A673 (cell line): ENCODE measurements around the gene HOXD1. TPM values are rescaled to one million over a fixed set of nuclear protein-coding genes. Genes with fewer than 3 reads are reported as not detected.

Source experiments
- BruUV-seq: library from RNA; stranded (reverse); fragments of 400-500 nt; replicated peaks from 2 replicates; lab custom pipeline; 2021; lab: Mats Ljungman, UMichigan
- CTCF ChIA-PET: fragments of 300-600 bp; sonication (Branson Sonifier 250); formaldehyde crosslinking; loops from one replicate; lab custom pipeline; 2022; ENCODE audit warnings: antibody characterized with exemption; lab: Charles Lee
- POLR2A ChIA-PET: fragments of 300-600 bp; sonication (Branson Sonifier 250); formaldehyde crosslinking; loops from one replicate; lab custom pipeline; 2022; ENCODE audit warnings: antibody characterized with exemption; ENCODE audit not compliant: low non-redundant PET; lab: Charles Lee
- DNase-seq: peaks from one replicate; pipeline ENCODE4 v3.0.0-alpha.2; 2015; ENCODE audit warnings: low spot score
- H3K27ac ChIP-seq: fragments of 200-600 bp; sonication (generic); 2 replicates; pipeline ENCODE4 v1.5.1; 2016; ENCODE audit warnings: mixed run types, low read depth, mild to moderate bottlenecking, mixed read lengths, antibody characterized with exemption, low read length; ENCODE audit not compliant: poor library complexity, severe bottlenecking
- H3K27me3 ChIP-seq: fragments of 200-600 bp; sonication (generic); replicated peaks from 2 replicates; pipeline ENCODE4 v1.6.1; 2017; ENCODE audit warnings: mixed run types, low read depth, mild to moderate bottlenecking, mixed read lengths, antibody characterized with exemption, low read length; ENCODE audit not compliant: insufficient read depth, poor library complexity
- H3K36me3 ChIP-seq: fragments of 200-600 bp; sonication (generic); 2 replicates; pipeline ENCODE4 v1.6.1; 2016; ENCODE audit warnings: mixed run types, mild to moderate bottlenecking, mixed read lengths, antibody characterized with exemption, low read length; ENCODE audit not compliant: insufficient read depth, poor library complexity, severe bottlenecking
- H3K4me1 ChIP-seq: fragments of 200-600 bp; sonication (generic); 2 replicates; pipeline ENCODE4 v1.6.1; 2017; ENCODE audit warnings: mixed run types, mild to moderate bottlenecking, mixed read lengths, antibody characterized with exemption, low read length; ENCODE audit not compliant: insufficient read depth, poor library complexity, severe bottlenecking
- H3K4me3 ChIP-seq: fragments of 200-600 bp; sonication (generic); 2 replicates; pipeline ENCODE4 v1.5.1; 2016; ENCODE audit warnings: low read depth, mixed run types, mild to moderate bottlenecking, mixed read lengths, low read length; ENCODE audit not compliant: poor library complexity, severe bottlenecking
- H3K9me3 ChIP-seq: fragments of 200-600 bp; sonication (generic); 2 replicates; pipeline ENCODE4 v1.6.1; 2016; ENCODE audit warnings: mixed run types, low read depth, mild to moderate bottlenecking, mixed read lengths, antibody characterized with exemption, low read length; ENCODE audit not compliant: poor library complexity, severe bottlenecking
- CTCF ChIP-seq: fragments of 300-800, 200-600 bp; sonication (generic); conservative IDR thresholded peaks from 2 replicates; pipeline ENCODE4 v1.5.1; 2017; ENCODE audit warnings: low read depth, mild to moderate bottlenecking, antibody characterized with exemption, low read length, moderate library complexity, mixed read lengths
- EZH2 ChIP-seq: fragments of 200-600 bp; sonication (generic); IDR thresholded peaks from 2 replicates; pipeline ENCODE4 v1.6.1; 2017; ENCODE audit warnings: borderline replicate concordance, low read depth, mild to moderate bottlenecking, mixed read lengths, antibody characterized with exemption, low read length; ENCODE audit not compliant: poor library complexity, severe bottlenecking
- intact Hi-C: fragments of 100-400 bp; cut with micrococcal nuclease; formaldehyde crosslinking; loops from one replicate; pipeline ENCODE4 v1.10.0; 2022; ENCODE audit not compliant: unreplicated experiment
- total RNA-seq: library from RNA; stranded (reverse); gene quantifications from 2 replicates; pipeline ENCODE4 v1.2.3, GENCODE V29; 2021

HOXD1 gene
- total RNA-seq, 1 experiment from 2014 or later: not detected

- ChIA-PET CTCF (no interaction called here), POLR2A (no interaction called here)
- intact Hi-C loops: no loop called here
- H3K9me3 ChIP-seq: no peaks in the 10 kb centered on the region
- no peak overlapping the region for H3K27ac ChIP-seq
- H3K27me3 ChIP-seq: no peaks in the 10 kb centered on the region
- no peak for TF ChIP-seq EZH2
- no peak for TF ChIP-seq CTCF
- H3K4me3 ChIP-seq: no peak overlapping the region
- no peaks in the 10 kb centered on the region for H3K4me1 ChIP-seq
- H3K36me3 ChIP-seq: no peaks in the 10 kb centered on the region
- no peak for DNase-seq
- no TSS peak for BruUV-seq
These were observed 16.7 kb downstream of the HOXD1 start for GRCh38 chr2:176205126-176205525.

DNA sequence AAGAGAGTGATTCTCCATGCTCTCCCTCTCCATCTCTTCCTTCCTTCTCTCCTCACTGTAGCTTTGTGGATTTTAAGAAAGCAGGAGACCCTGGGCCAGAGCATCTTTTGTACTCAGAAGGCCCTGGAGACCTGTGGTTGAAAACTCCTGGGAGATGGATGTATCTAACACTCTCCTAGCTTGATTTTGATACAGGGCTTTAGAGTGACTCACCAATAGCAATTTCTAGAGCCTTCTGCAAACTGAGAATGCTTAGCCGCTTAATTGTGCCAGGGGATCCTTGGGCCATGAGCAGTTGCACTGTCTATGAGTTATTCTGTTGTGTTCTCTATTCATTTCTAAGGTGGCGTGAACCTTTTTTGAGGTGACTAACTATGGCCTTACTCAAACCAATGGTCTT is 17.7 kb downstream of the HOXD1 start:
- no TSS peak for BruUV-seq
- H3K9me3 ChIP-seq: no peaks in the 10 kb centered on the region
- H3K27ac ChIP-seq: no peak overlapping the region
- intact Hi-C loops: no loop called here
- CTCF ChIA-PET: no interaction called here
- no peaks in the 10 kb centered on the region for H3K36me3 ChIP-seq
- TF ChIP-seq EZH2: no peak
- TF ChIP-seq CTCF: no peak
- POLR2A ChIA-PET: no interaction called here
- no peak overlapping the region for H3K4me3 ChIP-seq
- no peaks in the 10 kb centered on the region for H3K27me3 ChIP-seq
- no peaks in the 10 kb centered on the region for H3K4me1 ChIP-seq
- DNase-seq: no peak

DNA sequence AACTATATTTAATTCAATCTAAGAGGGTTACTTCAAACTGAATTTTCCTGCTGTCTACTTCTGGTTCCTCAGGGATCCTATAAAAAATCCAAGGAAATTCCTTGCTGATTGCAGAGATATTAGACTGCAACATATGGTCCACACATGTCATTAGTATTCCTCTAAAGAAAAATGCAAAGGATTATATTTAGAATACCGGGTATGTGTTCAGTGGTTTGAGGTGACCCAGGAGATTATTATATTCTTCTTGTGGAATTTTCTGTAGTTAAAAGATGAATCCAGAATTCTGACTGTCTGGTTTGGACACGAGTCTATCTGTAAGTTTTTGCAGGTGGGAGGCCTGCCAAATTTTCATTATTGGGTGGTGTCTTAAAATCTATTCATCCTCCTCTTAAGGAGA is 18.2 kb downstream of the HOXD1 start:
- no peaks in the 10 kb centered on the region for H3K36me3 ChIP-seq
- H3K9me3 ChIP-seq: no peaks in the 10 kb centered on the region
- no peak overlapping the region for H3K4me3 ChIP-seq
- POLR2A ChIA-PET: no interaction called here
- H3K27me3 ChIP-seq: no peaks in the 10 kb centered on the region
- no peak for DNase-seq
- CTCF ChIA-PET: no interaction called here
- H3K27ac ChIP-seq: no peak overlapping the region
- no peaks in the 10 kb centered on the region for H3K4me1 ChIP-seq
- intact Hi-C loops: no loop called here
- BruUV-seq: no TSS peak
- no peak for TF ChIP-seq CTCF
- no peak for TF ChIP-seq EZH2
